NCI-H82 (cell line): ENCODE data around the gene PTPRF.

Source experiments
- DNase-seq: peaks from one replicate; lab custom pipeline; 2025; lab: John Stamatoyannopoulos, UW

The PTPRF gene

DNA sequence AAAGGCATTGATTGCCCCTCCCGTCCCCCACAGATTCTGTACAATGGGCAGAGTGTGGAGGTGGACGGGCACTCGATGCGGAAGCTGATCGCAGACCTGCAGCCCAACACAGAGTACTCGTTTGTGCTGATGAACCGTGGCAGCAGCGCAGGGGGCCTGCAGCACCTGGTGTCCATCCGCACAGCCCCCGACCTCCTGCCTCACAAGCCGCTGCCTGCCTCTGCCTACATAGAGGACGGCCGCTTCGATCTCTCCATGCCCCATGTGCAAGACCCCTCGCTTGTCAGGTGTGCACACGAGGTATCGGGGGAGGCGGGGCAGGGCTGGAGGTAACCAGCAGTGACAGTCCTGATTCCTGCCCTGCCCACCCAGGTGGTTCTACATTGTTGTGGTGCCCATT lies 74.5 kb downstream of the PTPRF start:
- DNase-seq: no peak

DNA sequence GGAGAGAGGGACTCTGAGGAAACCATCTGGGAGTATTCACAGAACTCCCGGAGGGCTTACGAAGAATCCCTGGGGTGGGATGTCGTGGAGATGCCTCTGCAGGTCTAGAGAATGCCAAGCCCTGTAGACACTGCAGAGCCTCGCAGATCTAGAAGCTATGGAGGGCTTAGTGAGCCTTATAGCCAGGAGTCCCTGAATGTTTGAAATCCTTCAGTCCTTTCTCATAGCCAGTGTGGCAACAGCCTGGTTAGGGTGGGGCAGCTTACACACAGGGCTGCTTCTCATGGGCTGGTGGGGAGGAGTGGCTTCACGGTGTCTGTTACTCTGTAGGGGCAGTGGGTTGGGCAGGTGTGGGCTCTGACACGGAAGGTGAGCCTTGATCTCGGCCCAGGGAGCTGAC lies 75.1 kb downstream of the PTPRF start:
- no peak for DNase-seq

- no peak for DNase-seq
Measured at GRCh38 chr1:43606624-43607023, 75.9 kb downstream of the PTPRF start.

DNA sequence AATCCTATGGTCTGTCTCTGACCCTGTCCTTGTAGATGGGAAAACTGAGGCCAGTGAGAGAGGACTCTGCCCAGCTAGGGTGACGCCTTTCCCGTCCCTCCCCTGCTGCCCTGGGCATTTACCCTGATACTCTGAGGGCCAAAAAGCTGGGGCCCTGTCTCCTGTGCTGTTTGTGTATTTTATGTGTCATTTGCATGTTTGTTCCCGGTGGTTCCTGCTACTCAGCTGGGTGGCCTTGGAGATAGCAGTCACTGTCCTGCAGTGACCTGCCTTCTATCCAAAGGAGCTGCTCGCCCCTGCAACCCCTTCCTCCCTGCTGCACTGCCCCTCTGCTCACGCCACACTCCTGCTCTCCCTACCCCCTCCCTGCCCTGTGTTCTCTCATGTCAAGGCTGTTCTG lies 78.1 kb downstream of the PTPRF start:
- no peak for DNase-seq

- no peak for DNase-seq
Measured at GRCh38 chr1:43610339-43610738, 79.7 kb downstream of the PTPRF start.

GRCh38 chr1:43611950-43612349 lies 81.3 kb downstream of the PTPRF start:
- DNase-seq: no peak

- no peak for DNase-seq
Measured at GRCh38 chr1:43612406-43612805, 81.7 kb downstream of the PTPRF start.

- DNase-seq: no peak
Measured at GRCh38 chr1:43613075-43613942, 82.6 kb downstream of the PTPRF start.

DNA sequence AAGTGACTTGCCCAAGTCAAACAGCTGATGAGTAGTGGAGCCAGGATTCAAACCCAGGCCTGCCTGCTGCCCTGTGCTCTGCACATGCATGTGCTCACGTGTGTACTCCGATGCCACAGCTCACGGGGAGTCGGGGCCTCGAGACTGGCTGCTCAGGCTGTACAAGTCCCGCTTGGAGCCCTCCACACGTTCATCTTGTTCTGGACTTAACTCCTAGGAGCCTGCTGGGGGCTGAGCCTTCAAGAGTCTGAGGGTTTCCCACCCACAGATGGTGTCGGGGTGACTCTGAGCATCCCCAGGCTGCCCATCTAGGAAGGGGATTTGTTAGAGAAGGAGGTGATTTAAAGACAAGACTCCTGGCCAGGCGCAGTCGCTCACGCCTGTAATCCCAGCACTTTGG lies 83.5 kb downstream of the PTPRF start:
- DNase-seq: no peak

DNA sequence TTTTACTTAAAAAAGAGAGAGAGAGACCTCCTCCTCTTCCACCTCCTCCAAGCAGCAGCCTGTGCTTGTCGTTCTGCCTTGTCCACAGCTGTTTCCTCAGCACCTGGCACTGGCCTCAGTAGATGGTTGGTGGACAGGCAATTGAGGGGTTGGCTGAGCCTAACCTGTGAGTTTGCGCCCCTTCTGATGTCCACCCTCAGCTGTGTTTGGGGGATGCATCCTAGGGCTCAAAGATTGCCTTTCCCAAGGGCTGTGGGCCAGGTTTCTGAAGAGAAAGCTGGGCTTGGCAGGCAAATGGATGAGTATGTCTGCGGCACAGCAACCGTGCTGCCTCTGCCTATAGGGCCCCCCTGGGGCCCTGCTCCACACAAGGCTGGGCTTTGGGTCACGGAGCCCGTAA lies 84.2 kb downstream of the PTPRF start:
- DNase-seq: no peak

DNA sequence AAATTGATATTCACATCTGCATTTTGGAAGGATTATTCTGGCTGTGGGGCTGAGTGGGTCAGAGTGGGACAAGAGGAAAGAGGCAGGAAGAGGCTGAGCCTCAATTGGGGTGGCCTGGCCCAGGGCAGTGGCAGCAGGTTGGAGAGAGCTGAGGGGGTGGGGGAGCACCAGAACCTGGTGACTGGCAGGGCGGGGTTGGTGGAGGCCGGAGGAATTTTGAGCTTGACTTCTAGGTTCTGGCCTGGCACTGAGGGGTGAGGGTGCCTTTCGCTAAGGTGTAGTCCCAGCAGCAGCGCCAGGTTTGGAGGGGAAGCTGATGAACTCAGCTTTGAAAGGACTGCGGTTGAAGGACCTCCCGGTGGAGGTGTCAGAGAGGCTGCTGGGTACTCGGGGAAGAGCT lies 85.7 kb downstream of the PTPRF start:
- DNase-seq: no peak

GRCh38 chr1:43617011-43617410 lies 86.3 kb downstream of the PTPRF start:
- no peak for DNase-seq

DNA sequence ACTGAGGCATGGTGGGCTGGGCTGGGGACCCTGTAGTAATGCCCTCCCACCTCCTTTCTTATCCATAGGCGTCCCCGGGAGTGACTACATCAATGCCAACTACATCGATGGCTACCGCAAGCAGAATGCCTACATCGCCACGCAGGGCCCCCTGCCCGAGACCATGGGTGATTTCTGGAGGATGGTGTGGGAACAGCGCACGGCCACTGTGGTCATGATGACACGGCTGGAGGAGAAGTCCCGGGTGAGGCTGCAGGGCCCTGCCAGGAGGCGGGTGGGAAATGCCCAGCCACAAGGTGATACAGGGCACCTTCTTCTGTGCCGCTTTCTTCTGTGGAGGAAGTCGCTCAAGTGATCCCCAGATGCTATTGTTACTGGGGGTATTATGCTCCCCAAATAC lies 87.0 kb downstream of the PTPRF start:
- no peak for DNase-seq

GRCh38 chr1:43618521-43619313 lies 88.0 kb downstream of the PTPRF start:
- DNase-seq: no peak

DNA sequence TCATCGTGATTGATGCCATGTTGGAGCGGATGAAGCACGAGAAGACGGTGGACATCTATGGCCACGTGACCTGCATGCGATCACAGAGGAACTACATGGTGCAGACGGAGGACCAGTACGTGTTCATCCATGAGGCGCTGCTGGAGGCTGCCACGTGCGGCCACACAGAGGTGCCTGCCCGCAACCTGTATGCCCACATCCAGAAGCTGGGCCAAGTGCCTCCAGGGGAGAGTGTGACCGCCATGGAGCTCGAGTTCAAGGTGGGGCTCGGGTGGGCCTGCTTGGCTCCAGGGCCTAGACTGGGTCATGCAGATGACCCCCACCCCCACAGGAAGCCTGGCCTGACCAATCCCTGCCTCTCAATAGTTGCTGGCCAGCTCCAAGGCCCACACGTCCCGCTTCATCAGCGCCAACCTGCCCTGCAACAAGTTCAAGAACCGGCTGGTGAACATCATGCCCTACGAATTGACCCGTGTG lies 88.7 kb downstream of the PTPRF start:
- no peak for DNase-seq

- DNase-seq: no peak
Measured at GRCh38 chr1:43619996-43620920, 89.6 kb downstream of the PTPRF start.

DNA sequence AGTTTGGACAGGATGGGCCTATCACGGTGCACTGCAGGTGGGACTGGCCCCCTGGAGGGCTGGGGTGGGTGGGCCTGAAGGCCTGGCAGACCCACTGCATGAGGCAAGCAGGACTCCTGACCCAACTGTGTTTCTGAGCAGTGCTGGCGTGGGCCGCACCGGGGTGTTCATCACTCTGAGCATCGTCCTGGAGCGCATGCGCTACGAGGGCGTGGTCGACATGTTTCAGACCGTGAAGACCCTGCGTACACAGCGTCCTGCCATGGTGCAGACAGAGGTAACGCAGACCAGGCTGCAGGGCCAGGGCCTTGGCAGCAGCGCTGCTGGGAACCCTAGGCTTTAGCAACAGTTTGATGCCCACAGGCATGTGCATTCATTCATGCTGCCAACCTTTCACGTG lies 90.3 kb downstream of the PTPRF start:
- DNase-seq: no peak

DNA sequence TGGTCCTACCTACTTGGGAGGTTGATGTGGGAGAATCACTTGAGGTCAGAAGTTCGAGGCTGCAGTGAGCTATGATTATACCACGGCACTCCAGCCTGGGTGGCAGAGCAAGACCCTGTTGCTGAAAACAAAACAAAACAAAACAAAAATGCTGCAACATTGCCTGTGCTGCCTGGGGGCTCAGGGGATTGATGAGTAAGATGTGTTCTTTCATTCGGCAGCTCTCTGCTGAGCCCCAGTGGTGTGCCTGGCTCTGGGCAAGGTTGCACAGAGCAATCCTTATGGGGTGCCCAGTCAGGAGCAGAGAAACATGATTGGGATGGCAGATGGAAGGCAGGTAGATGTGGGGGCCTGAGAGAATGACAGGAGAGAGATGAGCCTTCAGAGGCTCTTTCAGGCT lies 90.7 kb downstream of the PTPRF start:
- DNase-seq: no peak

DNA sequence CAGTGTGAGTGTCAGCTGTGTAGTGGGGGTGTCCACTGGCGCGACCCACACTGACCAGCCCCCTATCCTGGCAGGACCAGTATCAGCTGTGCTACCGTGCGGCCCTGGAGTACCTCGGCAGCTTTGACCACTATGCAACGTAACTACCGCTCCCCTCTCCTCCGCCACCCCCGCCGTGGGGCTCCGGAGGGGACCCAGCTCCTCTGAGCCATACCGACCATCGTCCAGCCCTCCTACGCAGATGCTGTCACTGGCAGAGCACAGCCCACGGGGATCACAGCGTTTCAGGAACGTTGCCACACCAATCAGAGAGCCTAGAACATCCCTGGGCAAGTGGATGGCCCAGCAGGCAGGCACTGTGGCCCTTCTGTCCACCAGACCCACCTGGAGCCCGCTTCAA lies 91.2 kb downstream of the PTPRF start:
- no peak for DNase-seq

DNA sequence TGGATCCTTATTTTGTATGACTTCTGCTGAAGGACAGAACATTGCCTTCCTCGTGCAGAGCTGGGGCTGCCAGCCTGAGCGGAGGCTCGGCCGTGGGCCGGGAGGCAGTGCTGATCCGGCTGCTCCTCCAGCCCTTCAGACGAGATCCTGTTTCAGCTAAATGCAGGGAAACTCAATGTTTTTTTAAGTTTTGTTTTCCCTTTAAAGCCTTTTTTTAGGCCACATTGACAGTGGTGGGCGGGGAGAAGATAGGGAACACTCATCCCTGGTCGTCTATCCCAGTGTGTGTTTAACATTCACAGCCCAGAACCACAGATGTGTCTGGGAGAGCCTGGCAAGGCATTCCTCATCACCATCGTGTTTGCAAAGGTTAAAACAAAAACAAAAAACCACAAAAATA lies 91.8 kb downstream of the PTPRF start:
- DNase-seq: no peak

GRCh38 chr1:43622901-43623780 lies 92.5 kb downstream of the PTPRF start:
- DNase-seq: no peak
